Cardiac septum (tissue), 1 donor: ENCODE measurements around the gene MAP3K2. TPM values are rescaled to one million over a fixed set of nuclear protein-coding genes. Genes with fewer than 3 reads are reported as not detected.

ENCODE experiments used
- DNase-seq: peaks from one replicate; pipeline ENCODE4 v3.0.0-alpha.2; 2020; ENCODE audit warnings: low spot score
- intact Hi-C: fragments of 100-400 bp; cut with DNase I; formaldehyde crosslinking; loops from one replicate; pipeline ENCODE4 v1.14.0; 2022
- total RNA-seq: library from RNA; stranded (reverse); fragmentation: NEBNext Ultra II Directional; extraction: Animal tissue kit (Norgen Biotek cat#: 25700); gene quantifications from one replicate; pipeline ENCODE4 v1.2.1, GENCODE V29; 2021
- donor health status: DM: no; HTN: no; CAD: no.

The MAP3K2 gene
- total RNA-seq, 1 donor from 2014 or later, result 31.6 TPM

DNA sequence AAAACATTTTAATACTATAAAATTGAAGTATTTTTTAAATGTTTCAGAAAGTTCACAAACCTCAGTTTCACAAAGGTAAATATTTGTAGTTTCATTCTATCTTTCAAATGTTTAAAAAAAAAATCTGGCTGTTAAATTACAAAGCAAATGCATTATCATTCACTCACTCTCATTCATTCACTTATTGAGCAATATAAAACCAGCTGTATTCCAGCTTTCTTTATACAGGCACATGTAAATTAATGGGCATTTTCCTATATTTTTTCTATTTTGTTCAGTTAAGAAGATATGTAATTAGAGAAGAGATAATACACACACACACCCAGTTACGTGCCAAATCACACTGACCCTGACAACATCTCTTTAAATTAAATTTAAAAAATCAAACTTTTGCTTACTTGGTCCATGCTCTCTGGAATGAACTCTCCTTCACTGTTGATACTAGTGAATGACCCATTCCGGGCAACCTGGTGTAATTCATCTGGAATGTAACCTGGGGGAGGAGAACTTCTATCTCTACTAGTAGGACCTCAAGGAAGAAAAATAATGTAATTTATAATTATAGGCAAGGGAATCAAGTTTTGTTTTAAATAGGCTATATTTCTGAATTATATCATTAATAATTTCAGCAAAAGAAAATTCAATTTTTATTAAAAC lies 61.4 kb downstream of the MAP3K2 start:
- no peak for DNase-seq
- intact Hi-C loops, result loop anchor here (5.0 to 10.0 kb wide), 2 partner anchors 88 to 151 kb away; partner anchors contain the start of gene PROC

DNA sequence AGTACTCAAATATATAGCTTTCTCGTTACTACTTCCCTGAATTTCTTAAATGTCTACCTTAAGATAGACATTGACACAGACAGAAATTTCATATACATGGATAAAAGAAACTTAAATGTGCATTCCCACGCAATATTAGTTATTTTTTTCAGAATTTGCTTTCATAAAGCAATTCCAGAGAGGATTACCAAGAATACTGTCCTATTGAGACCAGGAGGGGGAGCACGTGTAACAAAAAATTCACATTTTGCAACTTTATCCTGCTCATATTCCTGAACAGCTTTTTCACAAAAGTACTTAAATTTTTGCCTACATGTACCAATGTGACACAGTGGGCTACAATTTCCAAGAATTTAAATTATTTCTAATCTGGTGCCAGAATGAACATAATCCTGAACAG lies 63.1 kb downstream of the MAP3K2 start:
- intact Hi-C loops, result loop anchor here (5.0 to 10.0 kb wide), 2 partner anchors 90 to 153 kb away; partner anchors contain the start of gene PROC
- no peak for DNase-seq

DNA sequence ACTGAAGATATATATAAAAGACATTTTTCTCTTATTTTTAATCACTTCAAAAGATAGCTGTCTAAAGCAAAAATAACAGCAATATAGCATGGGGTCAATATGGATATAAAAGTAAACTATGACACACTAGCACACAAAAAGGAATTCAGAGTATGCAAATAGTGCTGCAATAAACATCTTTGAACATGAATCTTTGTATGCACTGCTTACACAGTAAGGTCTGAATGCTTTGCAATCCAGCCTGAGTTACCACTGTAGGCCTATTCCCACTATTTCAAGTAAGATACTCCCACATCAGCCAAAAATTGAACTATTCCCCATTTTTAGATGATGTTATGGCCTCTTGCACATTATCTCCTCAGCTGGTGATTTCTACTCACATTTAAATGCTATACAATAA lies 66.5 kb downstream of the MAP3K2 start:
- DNase-seq, result no peak
- intact Hi-C loops, result loop anchor here (10.0 kb wide), 1 partner anchor 93 kb away; the partner anchor contains the start of gene PROC

DNA sequence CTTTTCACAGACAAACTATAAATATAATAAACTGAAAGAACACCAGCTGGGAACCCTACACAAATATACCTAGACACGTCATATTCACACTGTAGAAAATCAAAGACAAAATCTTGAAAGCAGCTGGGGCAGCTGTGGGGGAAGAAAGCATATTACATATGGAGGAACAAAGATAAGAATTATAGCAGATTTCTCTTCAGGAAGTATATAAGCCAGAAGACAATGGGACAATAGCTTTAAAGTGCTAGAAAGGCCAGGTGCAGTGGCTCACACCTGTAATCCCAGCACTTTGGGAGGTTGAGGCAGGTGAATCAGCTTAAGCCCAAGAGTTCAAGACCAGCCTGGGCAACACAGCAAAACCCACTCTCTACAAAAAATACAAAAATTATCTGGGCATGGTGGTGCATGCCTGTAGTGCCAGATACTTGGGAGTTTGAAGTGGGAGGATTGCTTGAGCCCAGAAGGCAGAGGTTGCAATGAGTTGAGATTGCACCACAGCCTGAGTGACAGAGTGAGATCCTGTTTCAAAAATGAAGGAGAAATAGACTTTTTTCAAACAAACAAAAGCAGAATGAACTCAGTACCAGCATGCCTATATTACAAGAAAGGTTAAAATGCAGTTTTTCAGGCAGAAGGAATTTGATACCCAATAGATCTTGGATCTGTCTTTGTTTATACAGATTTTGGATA lies 67.0 kb downstream of the MAP3K2 start:
- DNase-seq, result no peak
- intact Hi-C loops, result loop anchor here (10.0 kb wide), 1 partner anchor 94 kb away; the partner anchor contains the start of gene PROC

DNA sequence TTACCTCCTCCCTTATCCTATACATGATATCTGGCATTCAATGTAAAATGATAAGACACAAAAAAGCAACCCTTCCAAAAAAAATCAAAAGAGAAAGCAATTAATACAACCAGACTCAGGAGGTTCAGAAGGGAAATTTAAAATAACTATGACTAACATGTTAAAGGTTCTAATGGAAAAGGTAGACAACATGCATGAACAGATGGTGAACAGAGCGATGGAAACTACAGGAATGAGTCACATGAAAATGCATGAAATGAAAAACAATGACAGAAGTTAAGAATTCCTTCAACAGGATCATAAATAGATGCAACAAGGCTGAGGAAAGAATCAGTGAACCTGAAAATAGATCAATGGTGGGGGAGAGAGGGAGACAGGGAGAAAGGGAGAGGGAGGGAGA lies 67.7 kb downstream of the MAP3K2 start:
- no peak for DNase-seq
- intact Hi-C loops, result loop anchor here (10.0 kb wide), 1 partner anchor 95 kb away; the partner anchor contains the start of gene PROC

DNA sequence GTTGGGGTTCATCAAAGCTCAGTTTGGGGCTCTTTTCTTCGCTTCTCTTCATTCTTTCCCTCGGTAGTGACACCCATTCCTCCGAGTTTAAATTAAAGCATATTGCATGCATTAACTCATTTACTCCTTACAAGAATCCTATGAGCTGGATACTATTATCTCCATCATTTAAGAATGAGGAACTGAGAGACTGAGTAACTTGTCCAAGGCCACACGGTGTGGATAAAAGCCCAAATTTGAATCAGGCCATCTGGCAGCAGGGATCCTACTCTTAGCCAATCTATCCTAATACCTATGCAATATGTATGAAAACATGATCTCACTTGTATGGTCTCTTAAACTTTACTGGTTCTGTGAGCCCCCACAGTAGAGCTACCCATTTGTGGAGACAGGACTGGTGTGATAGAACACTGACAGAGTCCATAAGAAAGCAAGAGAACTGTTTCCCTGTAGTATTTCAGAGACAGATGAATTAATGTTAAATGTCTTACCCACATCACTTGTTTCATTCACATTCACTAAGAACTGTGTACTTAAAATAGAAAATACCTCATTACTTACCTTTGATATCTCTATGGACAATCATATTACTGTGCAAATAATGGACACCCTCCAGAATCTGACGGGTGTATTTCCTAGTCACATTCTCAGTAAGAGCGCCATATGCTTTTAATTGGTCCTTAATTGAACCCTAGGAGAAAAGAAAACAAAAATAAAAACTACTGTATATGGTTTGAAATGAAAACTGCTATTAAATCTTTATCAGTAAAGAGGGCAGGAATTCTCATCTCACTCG lies 73.4 kb downstream of the MAP3K2 start:
- intact Hi-C loops, result no loop called here
- no peak for DNase-seq

DNA sequence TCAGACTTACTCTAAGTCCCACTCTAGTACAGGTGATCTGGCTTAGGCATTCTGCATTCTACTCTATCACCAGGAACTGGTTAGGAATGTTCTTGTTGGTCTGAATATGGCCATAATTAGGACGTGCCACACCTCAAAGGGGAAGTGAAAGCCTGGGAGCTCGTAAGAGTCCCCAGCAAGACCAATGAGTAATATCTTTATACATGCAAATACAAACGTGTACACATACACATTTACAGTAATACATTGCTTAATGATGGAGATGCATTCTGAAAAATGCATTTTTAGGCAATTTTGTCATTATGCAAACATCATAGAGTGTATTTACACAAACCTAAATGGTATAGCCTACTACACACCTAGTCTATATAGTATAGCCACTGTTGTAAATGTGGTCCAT lies 74.4 kb downstream of the MAP3K2 start:
- intact Hi-C loops, result no loop called here

DNA sequence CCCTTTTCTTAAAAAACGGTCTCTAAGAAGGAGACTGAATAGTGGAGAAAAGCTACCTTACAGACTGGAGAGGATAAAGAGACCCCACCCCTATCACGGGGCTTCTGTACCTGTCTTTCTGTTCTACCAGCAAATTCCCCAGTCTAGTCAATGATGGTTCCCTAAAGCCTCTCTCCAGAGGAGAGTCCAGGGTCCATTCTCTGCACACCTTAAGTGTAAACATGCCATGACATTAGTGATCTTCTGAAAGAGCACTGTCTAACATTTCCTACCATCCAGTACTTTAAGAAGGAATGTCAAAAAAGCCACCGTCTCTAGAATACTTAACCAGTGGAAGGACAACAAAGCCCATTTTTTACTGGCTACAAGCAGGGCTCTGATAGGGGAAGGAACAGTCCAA lies 76.8 kb downstream of the MAP3K2 start:
- no peak for DNase-seq
- intact Hi-C loops, result no loop called here

More for the DNA sequence above, 74.4 kb downstream of the MAP3K2 start:
- no peak for DNase-seq

DNA sequence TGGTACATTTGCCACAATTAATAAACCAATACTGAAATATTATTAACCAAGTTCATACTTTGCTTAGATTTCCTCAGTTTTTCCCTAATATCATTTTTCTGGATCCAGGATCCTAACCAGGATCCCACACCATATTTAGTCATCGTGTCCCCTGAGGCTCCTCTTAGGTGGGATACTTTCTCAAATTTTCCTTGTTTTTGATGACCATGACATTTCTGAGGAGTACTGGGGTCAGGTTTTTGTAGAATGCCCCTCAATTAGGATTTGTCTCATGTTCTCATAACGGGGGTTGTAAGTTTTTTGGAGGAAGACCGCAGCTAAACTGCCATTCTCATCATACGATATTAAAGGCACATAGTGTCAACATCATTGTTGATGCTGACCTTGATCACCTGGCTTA lies 78.3 kb downstream of the MAP3K2 start:
- intact Hi-C loops, result no loop called here
- DNase-seq, result no peak

DNA sequence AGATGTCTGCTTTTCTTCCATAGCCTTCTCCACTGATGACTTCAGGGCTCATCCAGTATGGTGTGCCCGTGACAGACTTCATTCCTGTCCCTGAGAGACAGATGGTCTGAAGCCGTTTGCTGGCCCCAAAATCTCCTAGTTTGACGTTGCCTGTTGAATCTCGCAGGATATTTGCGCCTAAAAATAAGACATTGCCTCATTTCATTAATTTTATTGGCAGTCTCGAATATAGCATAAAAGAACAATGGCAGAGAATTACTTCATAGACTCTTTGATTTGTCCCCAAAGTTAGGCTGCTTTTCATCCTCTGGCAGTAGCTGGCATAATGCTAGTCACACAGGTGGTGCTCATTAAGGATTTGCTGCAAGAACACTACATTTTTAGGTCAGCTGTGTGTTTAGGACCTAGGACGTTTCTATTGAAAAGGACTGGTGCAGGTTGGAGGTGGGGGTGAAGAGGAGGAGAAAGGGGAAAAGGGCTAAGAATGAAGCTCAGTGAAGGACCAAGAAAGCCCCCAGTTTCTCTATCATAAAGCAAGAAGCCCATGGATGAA lies 79.1 kb downstream of the MAP3K2 start:
- intact Hi-C loops, result no loop called here
- DNase-seq, result no peak

DNA sequence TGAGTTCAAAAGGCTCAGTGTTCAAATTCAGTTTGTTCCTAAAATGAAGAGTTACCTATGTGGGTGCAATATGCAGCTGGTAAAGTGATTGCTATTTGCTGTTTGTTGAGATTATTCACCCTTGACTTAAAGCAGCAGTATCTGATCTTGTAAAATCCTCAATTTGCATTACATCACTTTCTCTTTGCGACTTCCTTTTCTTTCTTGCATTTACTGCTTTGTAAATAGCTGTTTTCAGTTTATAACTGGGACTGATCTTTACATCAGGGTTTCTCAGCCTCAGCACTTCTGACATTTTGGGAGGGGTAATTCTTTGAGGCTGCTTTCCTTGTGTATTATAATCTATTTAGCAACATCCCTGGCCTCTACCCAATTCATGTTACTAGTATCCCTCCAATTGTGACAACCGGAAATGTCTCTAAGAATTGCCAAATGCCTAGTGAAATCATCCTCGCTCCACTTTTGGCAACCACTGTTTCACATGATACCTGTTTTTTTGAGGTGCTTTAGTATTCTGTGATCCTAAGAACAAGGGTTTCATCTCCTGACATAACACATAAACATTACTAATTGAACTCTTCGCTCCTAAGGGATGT lies 81.7 kb downstream of the MAP3K2 start:
- intact Hi-C loops, result no loop called here
- no peak for DNase-seq

DNA sequence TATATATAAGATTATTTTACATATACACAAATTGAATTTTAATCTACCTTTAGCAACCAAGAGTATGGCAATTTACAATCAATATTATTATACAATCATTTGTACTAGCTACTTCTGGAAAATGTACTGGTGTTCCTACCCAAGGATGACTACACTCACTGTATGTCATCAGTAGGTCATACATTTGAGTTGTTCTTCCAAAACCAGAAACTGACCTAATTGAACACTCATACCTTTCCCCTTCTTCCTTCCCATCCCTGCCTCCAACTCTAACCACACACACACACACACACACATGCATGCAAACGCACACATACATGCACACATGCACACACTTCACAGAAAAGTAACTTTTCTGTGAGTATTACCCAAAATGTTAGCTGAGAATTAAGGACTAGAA lies 85.6 kb downstream of the MAP3K2 start:
- no peak for DNase-seq
- intact Hi-C loops, result no loop called here

DNA sequence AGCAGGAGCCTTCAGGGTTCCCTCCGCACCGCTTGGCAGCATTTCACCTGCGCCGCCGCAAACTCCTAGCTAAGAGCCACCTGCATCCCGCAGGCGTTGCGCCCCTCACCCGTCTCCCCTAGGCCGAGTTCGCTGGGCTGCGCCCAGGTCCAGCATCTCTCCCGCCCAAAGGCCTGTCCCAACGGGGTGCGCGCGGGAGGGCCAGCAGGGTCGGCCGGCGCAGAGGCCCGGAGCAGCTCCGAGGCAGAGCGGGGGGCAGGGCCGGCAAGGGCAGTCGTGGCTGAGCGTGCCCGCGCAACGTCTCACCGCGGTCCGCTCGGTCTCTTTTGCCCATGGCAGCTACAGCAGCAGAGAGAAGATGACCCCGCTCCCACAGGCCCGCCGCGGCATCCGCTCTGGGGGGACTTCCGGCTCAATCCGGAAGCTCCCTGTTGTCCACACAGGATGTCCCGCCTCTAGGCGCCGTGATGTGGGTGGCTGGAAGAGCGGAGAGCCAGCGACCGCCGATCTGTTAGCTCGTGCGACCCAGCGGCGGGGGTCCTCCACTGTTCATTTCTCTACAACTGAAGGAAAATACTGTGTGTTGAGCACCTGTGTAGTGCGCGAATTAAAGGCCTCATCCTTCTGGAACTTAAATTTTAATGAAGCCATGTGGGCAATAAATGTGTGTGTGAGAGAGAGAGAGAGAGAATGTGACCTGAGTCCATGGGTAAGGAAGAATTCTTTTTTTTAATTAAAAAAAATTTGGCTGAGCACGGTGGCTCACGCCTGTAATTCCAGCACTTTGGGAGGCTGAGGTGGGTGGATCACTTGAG lies 93.8 kb downstream of the MAP3K2 start, which contains the start of gene ERCC3:
Gene ERCC3 (minus strand): TSS at position 397 of the 815 bp plus-strand sequence. CDS start 63 bp downstream, at position 334.
- peak; percentile 90 for DNase-seq
- intact Hi-C loops, result loop anchor here (10.0 kb wide), 1 partner anchor 219 kb away; no protein-coding TSS in a partner anchor

DNA sequence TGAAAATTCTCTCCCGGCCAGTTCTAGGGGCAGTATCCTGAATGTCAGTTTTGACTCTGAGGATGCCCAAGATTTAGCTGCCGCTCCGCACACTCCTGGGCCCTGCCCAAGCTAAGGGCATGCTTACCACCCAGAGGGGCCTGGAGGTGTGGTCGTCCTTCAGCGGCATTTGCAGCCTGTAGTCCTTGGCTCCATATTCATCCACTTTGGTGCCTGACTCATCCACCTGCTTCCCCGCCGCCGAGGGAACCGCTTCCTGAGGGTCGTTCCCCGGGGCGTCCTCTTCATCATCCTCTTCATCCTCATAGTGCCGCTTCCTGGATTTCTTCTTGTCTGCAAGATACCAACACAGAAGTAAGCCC lies 94.4 kb downstream of the MAP3K2 start:
- DNase-seq, result no peak
- intact Hi-C loops, result loop anchor here (10.0 kb wide), 1 partner anchor 219 kb away; no protein-coding TSS in a partner anchor

DNA sequence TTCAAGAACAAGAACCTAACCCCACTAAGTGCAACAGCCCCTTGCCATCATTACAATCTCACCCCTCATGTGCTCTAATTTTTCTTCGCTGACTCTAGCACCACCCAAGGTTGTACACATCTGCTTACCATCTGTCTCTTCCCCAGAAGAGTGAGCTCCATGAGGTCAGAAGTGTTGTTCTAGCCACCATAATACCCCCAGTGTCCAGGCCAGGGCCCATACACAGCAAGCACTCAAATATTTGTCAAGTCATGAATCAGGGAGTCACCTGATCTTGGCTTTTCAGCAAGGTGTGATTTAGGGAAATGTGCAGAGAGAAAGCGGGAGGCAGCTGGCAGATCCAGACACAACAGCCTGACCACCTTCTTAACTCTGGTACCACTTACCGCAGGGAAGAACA lies 99.5 kb downstream of the MAP3K2 start:
- no peak for DNase-seq
- intact Hi-C loops, result no loop called here

DNA sequence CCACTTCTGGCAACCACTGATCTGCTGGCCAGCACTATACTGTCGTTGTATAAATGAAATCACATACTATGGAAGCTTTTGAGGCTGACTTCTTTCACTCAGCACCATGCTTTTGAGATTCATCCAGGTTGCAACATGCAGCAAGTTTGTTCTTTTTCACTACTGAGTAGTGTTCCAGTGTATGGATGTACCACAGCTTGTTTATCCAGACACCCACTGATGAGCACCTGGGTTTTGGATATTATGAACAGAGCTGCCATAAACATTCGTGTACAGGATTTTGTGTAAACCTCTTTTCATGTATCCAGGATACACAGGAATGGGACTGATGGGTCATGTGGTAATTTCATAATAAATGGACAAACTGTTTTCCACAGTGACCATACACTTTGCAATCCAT lies 104.5 kb downstream of the MAP3K2 start:
- intact Hi-C loops, result no loop called here
- no peak for DNase-seq

DNA sequence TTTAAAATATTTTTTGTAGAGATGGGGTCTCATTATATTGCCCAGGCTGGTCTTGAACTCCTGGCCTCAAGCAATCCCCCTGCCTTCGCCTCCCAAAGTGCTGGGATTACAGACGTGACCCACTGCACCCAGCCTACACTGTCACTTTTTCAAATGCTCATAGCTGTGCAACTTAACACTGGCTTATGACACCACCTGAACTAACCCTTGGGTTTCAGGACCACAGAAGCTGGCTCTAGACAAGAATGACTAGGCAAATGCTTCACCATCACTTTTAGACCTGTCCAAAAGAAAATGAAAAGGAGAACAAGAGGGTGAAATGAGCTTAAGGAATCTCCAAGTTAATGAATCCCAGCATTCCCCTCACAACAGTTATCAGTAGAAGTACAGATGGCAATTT lies 107.1 kb downstream of the MAP3K2 start:
- intact Hi-C loops, result no loop called here
- DNase-seq, result no peak

DNA sequence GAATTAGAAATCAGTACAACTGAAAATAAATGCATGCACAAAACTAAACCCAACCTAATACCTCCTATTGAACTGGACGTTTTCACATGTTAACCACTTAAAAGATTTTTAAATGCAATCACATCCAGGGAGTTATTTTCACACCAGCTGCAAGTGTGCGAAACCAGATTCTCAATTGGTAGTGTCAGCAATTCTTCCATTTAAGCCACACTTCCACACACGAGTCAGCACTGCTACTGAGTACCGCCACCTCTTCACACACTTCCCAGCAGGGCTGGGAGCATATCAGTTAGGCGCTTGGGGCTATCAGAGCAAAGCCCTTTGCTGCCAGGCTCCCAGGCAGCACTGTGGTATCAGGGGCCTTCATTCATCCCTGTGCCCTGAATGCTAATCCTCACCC lies 108.0 kb downstream of the MAP3K2 start:
- DNase-seq, result no peak
- intact Hi-C loops, result no loop called here

DNA sequence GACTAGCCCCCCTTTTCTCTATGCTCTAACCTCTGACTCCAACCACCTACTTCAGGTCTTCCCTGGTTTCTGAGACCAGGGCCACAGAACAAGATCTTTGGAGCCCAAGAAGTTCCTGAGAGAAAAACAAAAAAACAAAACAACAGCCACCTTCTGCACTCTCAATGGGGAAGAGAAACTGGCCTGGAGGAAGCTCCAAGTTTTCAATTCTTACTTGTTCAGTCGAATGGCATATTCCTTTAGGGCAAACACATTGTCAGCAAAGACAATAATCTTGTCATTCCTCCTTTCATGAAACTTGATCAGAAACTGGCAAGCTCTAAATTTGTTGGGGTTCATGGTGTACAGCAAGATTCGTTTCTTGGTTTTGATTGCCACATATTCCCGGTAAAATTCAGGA lies 108.8 kb downstream of the MAP3K2 start:
- intact Hi-C loops, result no loop called here
- DNase-seq, result no peak
